KOPT-K1 (cell line): ENCODE results near the gene ACBD3.

ENCODE experiments used
- H3K27ac ChIP-seq: fragments of 200-600 bp; sonication (generic); 2 replicates; pipeline ENCODE4 v1.5.1; 2016; ENCODE audit warnings: antibody characterized with exemption, mild to moderate bottlenecking, low read depth, low read length; ENCODE audit not compliant: poor library complexity, severe bottlenecking
- H3K36me3 ChIP-seq: fragments of 200-600 bp; sonication (generic); 2 replicates; pipeline ENCODE4 v1.5.1; 2017; ENCODE audit warnings: antibody characterized with exemption, mild to moderate bottlenecking, low read length, moderate library complexity; ENCODE audit not compliant: insufficient read depth
- H3K9me3 ChIP-seq: fragments of 200-600 bp; sonication (generic); 2 replicates; pipeline ENCODE4 v1.5.1; 2017; ENCODE audit warnings: antibody characterized with exemption, low read length, mild to moderate bottlenecking; ENCODE audit not compliant: insufficient read depth, poor library complexity, severe bottlenecking

The ACBD3 gene

GRCh38 chr1:226097866-226098625 is 88.5 kb downstream of the ACBD3 start:
- Histone ChIP-seq H3K27ac (no peak overlapping the region), H3K36me3 (no peaks in the 10 kb centered on the region), H3K9me3 (no peaks in the 10 kb centered on the region)

GRCh38 chr1:226095286-226095685 is 91.3 kb downstream of the ACBD3 start:
- H3K9me3 ChIP-seq = no peaks in the 10 kb centered on the region
- no peaks in the 10 kb centered on the region for H3K36me3 ChIP-seq
- H3K27ac ChIP-seq = no peak overlapping the region
